DMS 273 (cell line): ENCODE results near the gene ZDHHC8.

Experiments used
- DNase-seq: peaks from one replicate; lab custom pipeline; 2025; ENCODE audit not compliant: unreplicated experiment; lab: John Stamatoyannopoulos, UW

ZDHHC8 gene

GRCh38 chr22:20142711-20143621, 11.4 kb downstream of the ZDHHC8 start:
- DNase-seq, result no peak

DNA sequence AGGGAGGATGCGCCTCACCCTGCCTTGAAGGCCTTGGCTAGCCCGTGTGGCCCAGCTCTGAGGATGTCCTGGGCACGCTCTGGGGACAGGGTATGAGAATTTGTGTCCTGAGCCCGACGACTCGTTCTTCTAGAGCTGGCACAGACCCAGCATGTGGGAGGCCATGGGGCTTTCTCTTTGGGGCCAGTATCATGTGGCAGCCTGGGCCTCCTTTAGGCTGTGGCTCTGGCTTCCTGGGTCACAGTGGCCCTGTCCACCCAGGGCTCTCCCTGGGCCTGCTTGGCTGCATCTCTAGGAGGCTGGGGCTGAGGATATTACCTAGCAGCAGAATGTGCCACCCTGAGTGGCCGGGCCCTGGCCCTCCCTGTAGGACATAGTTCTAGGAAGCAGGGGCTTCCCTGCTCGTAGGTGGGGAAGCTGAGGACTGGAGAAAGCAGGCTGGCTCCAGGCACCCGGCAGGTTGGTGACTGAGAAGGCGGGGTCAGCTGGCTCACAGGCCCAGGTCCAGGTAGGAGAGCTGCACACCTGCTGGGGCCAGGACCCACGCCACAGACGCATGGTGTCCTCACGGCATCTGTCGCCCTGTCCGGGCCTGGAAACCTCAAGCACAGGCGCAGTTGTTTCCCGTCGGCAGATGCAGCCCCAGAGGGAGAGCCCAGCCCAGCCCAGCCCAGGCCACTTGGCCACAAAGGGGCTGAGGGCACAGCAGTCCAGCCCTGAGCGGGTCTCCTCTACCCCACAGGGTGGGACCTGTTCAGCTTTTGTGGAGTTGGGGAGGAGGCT, 12.5 kb downstream of the ZDHHC8 start:
- no peak for DNase-seq

DNA sequence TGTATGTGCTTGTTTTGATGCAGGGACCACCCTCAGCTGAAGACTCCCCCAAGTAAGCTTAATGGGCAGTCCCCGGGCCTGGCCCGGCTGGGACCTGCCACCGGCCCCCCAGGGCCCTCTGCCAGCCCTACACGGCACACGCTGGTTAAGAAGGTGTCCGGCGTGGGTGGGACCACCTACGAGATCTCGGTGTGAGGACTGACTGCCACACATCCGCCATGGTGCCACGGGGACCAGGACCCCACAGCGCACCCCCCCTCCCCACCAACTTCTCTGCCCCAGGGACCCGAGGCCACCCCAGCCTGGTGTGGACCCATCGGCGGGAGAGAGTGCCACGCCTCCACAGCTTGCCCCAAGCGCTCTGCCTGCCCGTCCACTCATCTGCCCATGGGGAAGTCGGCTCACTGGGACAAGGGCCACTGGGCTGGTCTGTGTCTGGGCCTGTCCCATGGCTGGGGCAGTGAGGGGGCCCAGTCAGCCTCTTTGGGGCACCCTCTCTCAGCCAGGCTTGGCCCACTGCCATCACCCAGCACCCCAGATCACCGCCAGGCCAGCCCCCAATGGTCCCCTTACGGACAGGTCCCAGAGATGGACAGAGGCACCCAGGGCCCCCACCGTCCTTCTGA, 13.7 kb downstream of the ZDHHC8 start:
- no peak for DNase-seq

GRCh38 chr22:20145832-20146223, 14.2 kb downstream of the ZDHHC8 start:
- DNase-seq, result no peak

- peak; percentile 52 for DNase-seq
These were observed 15.2 kb downstream of the ZDHHC8 start for GRCh38 chr22:20146777-20147176.

- no peak for DNase-seq
These were observed 15.8 kb downstream of the ZDHHC8 start for GRCh38 chr22:20147237-20147988.

DNA sequence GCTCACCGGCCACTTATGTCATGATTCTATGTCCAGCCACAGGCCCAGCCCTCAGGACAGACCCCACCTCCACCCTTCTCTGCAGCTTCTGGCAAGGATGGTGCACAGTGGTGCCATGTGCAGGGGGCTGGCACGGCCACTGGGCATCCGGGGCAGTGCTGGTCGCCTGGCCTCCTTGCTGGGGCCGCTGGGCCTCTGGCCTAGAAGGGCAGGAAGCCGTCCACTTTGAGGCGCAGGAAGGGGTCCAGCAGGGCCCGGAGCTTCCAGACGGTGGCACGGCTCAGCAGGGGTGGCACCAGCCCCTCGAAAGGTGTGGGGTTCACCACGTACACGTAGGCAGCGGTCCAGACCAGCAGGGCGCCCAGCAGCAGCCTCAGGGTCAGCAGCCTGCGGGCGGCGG, 16.8 kb downstream of the ZDHHC8 start:
- DNase-seq, result no peak

DNA sequence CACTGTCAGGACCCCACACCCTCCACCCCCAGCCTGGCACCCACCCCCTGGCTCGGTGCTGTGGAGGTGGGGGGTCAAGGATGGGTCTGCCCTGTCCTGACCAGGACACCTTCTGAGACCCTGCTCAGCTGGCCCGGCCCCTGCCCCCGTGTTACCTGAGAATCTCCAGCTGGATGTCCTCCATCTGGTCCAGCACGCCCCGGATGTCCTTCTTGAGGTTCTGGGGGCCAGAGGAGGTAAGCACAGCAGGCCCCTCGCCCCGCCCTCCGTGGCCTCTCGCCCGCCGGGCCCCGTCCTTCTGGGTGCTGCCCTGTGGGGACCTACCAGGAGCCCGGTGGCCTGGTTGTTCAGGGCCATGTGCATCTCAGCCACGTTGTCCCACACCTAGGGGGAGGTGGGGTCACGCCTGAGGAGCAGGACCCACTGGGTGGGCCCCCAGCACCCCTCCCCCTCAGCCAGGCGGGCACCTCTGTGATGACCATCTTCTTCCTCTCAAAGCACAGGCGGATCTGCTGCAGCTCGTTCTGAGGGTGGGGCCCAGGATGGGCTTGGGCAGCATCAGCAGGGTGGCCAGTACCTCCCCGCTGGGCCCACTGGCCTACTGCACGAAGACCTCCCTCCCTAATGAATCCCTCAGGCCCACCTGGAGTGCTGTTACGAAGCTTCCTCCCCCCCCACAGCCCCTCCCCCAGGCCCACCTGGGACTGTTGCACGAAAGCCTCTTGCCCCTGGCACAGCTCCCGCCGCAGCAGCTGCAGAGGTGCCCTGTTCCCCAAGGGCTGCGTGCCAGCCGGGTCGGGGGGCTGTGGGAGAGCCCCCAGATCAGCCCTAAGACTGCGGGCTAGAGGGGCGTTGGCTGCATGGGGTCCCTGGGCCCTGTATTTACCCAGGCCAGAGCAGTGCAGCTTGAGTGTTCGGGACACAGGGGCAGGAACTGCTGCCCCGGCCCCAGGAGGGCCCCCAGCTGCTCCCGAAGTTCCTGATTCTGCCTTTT, 17.9 kb downstream of the ZDHHC8 start:
- DNase-seq, result no peak

DNA sequence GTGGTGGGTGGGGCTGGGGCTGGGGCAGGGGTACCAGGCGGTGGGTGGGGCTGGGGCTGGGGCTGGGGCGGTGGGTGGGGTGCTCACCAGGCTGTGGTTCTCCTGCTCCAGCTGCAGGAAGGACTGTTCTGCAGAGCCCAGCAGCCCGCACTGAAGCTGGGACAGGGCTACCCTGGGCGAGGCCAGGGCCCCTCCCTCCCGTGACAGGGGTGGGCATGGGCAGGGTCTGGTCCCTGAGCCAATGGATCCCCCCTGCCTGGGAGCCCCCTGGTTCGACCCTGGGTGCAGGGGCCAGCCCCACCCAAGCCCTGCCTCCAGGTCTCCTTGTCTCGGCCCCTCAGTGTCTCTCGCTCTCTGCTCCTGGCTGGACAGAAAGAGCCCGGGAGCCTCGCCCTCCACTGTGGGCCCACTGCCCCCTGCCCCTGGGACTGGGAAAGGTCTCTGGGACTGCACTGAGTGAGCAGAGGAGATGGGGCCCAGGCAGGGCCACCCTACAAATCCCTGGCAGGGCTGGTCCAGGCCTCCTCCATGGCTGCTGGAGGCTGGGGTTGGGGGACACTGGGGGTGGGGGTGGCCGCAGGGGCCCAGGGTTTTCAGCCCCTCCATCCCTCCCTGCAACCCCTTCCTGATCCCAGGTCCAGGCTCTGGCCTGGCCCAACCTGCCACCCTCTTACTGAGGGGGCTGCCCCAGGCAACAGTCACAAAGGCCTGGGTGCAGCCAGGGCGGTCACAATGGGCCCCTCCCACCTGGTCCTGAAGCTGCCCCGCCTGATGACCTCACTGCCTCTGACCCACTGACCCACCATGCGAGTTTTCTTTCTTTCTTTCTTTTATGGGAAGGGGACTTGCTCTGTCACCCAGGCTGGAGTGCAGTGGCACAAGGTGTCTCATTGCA, 19.0 kb downstream of the ZDHHC8 start, which contains the start of gene CCDC188:
TSS of gene CCDC188 (minus strand) at position 675 of the 895 bp plus-strand sequence. CDS start at position 606, 69 bp downstream.
- no peak for DNase-seq

GRCh38 chr22:20151276-20151588, 19.6 kb downstream of the ZDHHC8 start:
- no peak for DNase-seq

GRCh38 chr22:20152464-20152890, 20.9 kb downstream of the ZDHHC8 start:
- no peak for DNase-seq

DNA sequence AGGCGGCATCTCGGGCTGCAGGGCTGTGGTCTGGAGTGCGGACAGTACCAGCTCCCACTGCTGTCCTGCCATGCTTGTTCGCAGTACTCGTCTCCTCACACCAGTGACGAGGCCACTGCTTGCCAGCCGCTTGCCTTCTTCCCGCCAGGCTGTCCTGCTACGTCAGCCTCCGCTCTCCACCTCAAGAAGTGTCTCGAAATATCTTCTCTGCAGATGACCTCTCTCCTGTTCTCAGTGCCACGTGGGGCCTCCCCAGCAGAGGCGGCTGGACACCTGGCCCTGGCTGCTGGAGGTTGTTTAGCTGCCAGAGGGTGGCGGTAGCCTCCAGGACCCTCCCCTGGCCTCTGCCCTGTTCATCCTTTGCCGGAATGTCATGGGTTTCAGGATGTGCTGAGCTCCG, 22.3 kb downstream of the ZDHHC8 start:
- no peak for DNase-seq

GRCh38 chr22:20154602-20155187, 23.1 kb downstream of the ZDHHC8 start:
- peak; percentile 45 for DNase-seq

- peak; percentile 96 for DNase-seq
These were observed 23.9 kb downstream of the ZDHHC8 start for GRCh38 chr22:20155330-20156041.

- no peak for DNase-seq
These were observed 24.4 kb downstream of the ZDHHC8 start for GRCh38 chr22:20156042-20156389.

- peak; percentile 86 for DNase-seq
These were observed 25.2 kb downstream of the ZDHHC8 start for GRCh38 chr22:20156611-20157429.
